Loucy (cell line): ENCODE results near the gene GAST.

Experiments
- H2AFZ ChIP-seq: fragments of 200-600 bp; sonication (generic); 2 replicates; pipeline ENCODE4 v1.6.0; 2016; ENCODE audit warnings: antibody characterized with exemption, mild to moderate bottlenecking, low read length, moderate library complexity
- H3F3A ChIP-seq: fragments of 200-600 bp; 2 replicates; pipeline ENCODE4 v1.6.0; 2016; ENCODE audit warnings: antibody characterized with exemption, low read depth, mild to moderate bottlenecking
- H3K27me3 ChIP-seq: fragments of 200-600 bp; sonication (generic); 2 replicates; pipeline ENCODE4 v1.6.1; 2014; ENCODE audit warnings: low read length, mild to moderate bottlenecking; ENCODE audit not compliant: insufficient read depth, poor library complexity, severe bottlenecking
- H3K36me3 ChIP-seq: fragments of 200-600 bp; sonication (generic); 2 replicates; pipeline ENCODE4 v1.6.1; 2016; ENCODE audit warnings: low read length; ENCODE audit not compliant: insufficient read depth
- H3K4me1 ChIP-seq: fragments of 200-600 bp; sonication (generic); 2 replicates; pipeline ENCODE4 v1.5.1; 2014; ENCODE audit warnings: low read length, mild to moderate bottlenecking; ENCODE audit not compliant: insufficient read depth, poor library complexity, severe bottlenecking
- H3K4me2 ChIP-seq: fragments of 200-600 bp; sonication (generic); 2 replicates; pipeline ENCODE4 v1.6.0; 2014; ENCODE audit warnings: antibody characterized with exemption, low read length, low read depth, mild to moderate bottlenecking; ENCODE audit not compliant: poor library complexity, severe bottlenecking
- H3K4me3 ChIP-seq: fragments of 200-600 bp; sonication (generic); 2 replicates; pipeline ENCODE4 v1.5.1; 2014; ENCODE audit warnings: low read length, mild to moderate bottlenecking, mixed read lengths; ENCODE audit not compliant: poor library complexity, severe bottlenecking
- H3K79me2 ChIP-seq: fragments of 200-600 bp; sonication (generic); 2 replicates; pipeline ENCODE4 v1.6.1; 2014; ENCODE audit warnings: low read length; ENCODE audit not compliant: insufficient read depth
- H3K9ac ChIP-seq: fragments of 200-600 bp; sonication (generic); 2 replicates; pipeline ENCODE4 v1.6.0; 2014; ENCODE audit warnings: mild to moderate bottlenecking, low read depth, low read length, moderate library complexity; ENCODE audit not compliant: poor library complexity, severe bottlenecking
- H3K9me2 ChIP-seq: fragments of 200-600 bp; sonication (generic); replicated peaks from 2 replicates; pipeline ENCODE4 v1.6.1; 2016; ENCODE audit warnings: low read depth, low read length, mixed read lengths
- H3K9me3 ChIP-seq: fragments of 200-600 bp; sonication (generic); 2 replicates; pipeline ENCODE4 v1.6.1; 2014; ENCODE audit warnings: mild to moderate bottlenecking, antibody characterized with exemption, low read length, low read depth; ENCODE audit not compliant: insufficient read depth
- H4K20me1 ChIP-seq: fragments of 200-600 bp; sonication (generic); 2 replicates; pipeline ENCODE4 v1.6.0; 2014; ENCODE audit warnings: antibody characterized with exemption, low read length, mild to moderate bottlenecking; ENCODE audit not compliant: insufficient read depth, poor library complexity, severe bottlenecking
- CTCF ChIP-seq: fragments of 200-600 bp; sonication (generic); conservative IDR thresholded peaks from 2 replicates; pipeline ENCODE4 v1.5.1; 2014; ENCODE audit warnings: mild to moderate bottlenecking, antibody characterized with exemption, low read length
- EZH2phosphoT487 ChIP-seq: fragments of 200-600 bp; IDR thresholded peaks from 2 replicates; pipeline ENCODE4 v1.6.1; 2018; ENCODE audit warnings: antibody characterized with exemption, mild to moderate bottlenecking, moderate library complexity, borderline replicate concordance

GAST gene

GRCh38 chr17:41738077-41738800 is 26.1 kb downstream of the GAST start:
- Histone ChIP-seq H3F3A (no peaks in the 10 kb centered on the region), H3K36me3 (no peaks in the 10 kb centered on the region), H3K4me1 (peaks cover 4% of the 10 kb centered on the region), H3K27me3 (no peaks in the 10 kb centered on the region), H2AFZ (peak overlapping the region; percentile 94), H3K79me2 (no peaks in the 10 kb centered on the region), H3K4me3 (no peak overlapping the region), H3K4me2 (peak overlapping the region; percentile 23), H3K9ac (peak overlapping the region; percentile 62), H3K9me3 (no peaks in the 10 kb centered on the region), H3K9me2 (no peaks in the 10 kb centered on the region), H4K20me1 (no peaks in the 10 kb centered on the region)
- TF ChIP-seq EZH2phosphoT487 (no peak), CTCF (peak; percentile 97)

GRCh38 chr17:41738801-41739112 is 26.6 kb downstream of the GAST start:
- peak overlapping the region; percentile 62 for H3K9ac ChIP-seq
- no peaks in the 10 kb centered on the region for H3K27me3 ChIP-seq
- H3K79me2 ChIP-seq: no peaks in the 10 kb centered on the region
- H3K9me3 ChIP-seq: no peaks in the 10 kb centered on the region
- H3K4me1 ChIP-seq: peaks cover 4% of the 10 kb centered on the region
- H3K4me3 ChIP-seq: no peak overlapping the region
- peak overlapping the region; percentile 94 for H2AFZ ChIP-seq
- no peak overlapping the region for H3K4me2 ChIP-seq
- no peaks in the 10 kb centered on the region for H4K20me1 ChIP-seq
- TF ChIP-seq EZH2phosphoT487 (no peak), CTCF (no peak)
- no peaks in the 10 kb centered on the region for H3K9me2 ChIP-seq
- H3F3A ChIP-seq: no peaks in the 10 kb centered on the region
- H3K36me3 ChIP-seq: no peaks in the 10 kb centered on the region

GRCh38 chr17:41739661-41740352 is 27.7 kb downstream of the GAST start:
- peaks cover 4% of the 10 kb centered on the region for H3K4me1 ChIP-seq
- H3F3A ChIP-seq: no peaks in the 10 kb centered on the region
- H3K4me3 ChIP-seq: no peak overlapping the region
- H4K20me1 ChIP-seq: no peaks in the 10 kb centered on the region
- no peaks in the 10 kb centered on the region for H3K27me3 ChIP-seq
- no peak overlapping the region for H2AFZ ChIP-seq
- H3K9ac ChIP-seq: no peak overlapping the region
- no peaks in the 10 kb centered on the region for H3K36me3 ChIP-seq
- H3K4me2 ChIP-seq: no peak overlapping the region
- no peaks in the 10 kb centered on the region for H3K9me2 ChIP-seq
- H3K79me2 ChIP-seq: no peaks in the 10 kb centered on the region
- no peaks in the 10 kb centered on the region for H3K9me3 ChIP-seq
- no peak for TF ChIP-seq CTCF
- no peak for TF ChIP-seq EZH2phosphoT487
